Activated naive CD8-positive, alpha-beta T cell treated with anti-CD3 and anti-CD28 coated beads, Interleukin-2, amount 50 U/mL, for 24 hours (primary cell): Measurements from ENCODE around the gene IGFBPL1.
A peak's percentile ranks its signal among the peaks of the same experiment; 100 is the strongest.
"Not testable (repeated sequence)": the region's sequence is repeated elsewhere in the genome, so short reads cannot be mapped to it uniquely, and the experiment has no call there.

Source experiments
- ATAC-seq: fragments of 150-1000 bp; cut with Tn5 transposase; one replicate; pipeline ENCODE4 v1.10.0; 2021
- DNase-seq: peaks from one replicate; pipeline ENCODE4 v3.0.0; 2021
- H3K27ac Mint-ChIP-seq: one replicate; pipeline ENCODE4 v1.8.0; 2021; ENCODE audit warnings: mild to moderate bottlenecking, mixed read lengths
- H3K27me3 Mint-ChIP-seq: one replicate; pipeline ENCODE4 v1.8.0; 2021; ENCODE audit warnings: mixed read lengths
- H3K36me3 Mint-ChIP-seq: one replicate; pipeline ENCODE4 v1.8.0; 2021; ENCODE audit warnings: low read depth, mixed read lengths
- H3K4me1 Mint-ChIP-seq: one replicate; pipeline ENCODE4 v1.8.0; 2021; ENCODE audit warnings: mixed read lengths
- H3K4me3 Mint-ChIP-seq: one replicate; pipeline ENCODE4 v1.8.0; 2021; ENCODE audit warnings: mild to moderate bottlenecking, moderate library complexity, mixed read lengths
- H3K9me3 Mint-ChIP-seq: one replicate; pipeline ENCODE4 v1.8.0; 2021; ENCODE audit warnings: mixed read lengths

The IGFBPL1 gene

DNA sequence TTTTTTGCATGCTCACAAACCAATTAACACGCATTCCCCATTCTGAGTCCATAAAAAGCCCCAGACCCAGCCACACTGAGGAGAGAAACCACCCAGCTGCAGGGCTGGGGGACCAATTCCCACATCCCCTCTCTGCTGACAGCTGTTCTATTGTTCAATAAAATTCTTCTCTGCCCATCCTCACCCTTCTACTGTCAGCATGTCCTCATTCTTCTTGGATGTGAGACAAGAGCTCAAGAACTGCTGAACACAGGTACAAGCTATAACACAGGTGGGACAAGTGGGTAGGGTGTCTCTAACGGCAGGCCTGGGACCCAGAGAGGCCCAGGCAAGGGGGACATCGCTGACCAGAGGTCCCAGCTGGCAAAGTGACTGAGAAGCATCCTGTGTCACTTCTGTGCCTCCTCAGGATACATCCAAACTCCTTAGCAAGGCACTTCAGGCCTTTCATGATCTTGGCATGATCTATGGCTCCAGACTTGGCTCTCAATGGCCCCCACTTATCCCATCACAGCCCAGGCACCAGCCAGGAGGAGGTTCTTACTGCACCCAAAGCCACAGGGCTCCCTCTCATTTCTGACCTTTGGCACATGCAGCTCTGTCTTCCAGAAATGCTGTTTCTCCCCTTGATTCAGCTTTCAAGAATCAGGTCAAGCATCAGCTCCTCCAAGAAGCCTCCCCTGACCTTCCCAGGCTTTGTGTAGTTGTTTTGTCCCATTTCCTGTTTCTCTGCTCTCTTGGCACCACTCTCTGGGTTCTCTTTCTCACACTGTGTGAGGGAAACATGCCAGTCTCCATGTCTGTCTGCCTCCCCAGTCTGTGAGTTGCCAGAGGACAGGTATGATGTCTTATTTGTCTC is 39.0 kb downstream of the IGFBPL1 start:
- no peaks in the 10 kb centered on the region for H3K9me3 Mint-ChIP-seq
- ATAC-seq (no peak), DNase-seq (no peak)
- H3K4me1 Mint-ChIP-seq, result no peaks in the 10 kb centered on the region
- peaks cover 13% of the 10 kb centered on the region for H3K27me3 Mint-ChIP-seq
- H3K27ac Mint-ChIP-seq, result no peak overlapping the region
- H3K36me3 Mint-ChIP-seq, result no peaks in the 10 kb centered on the region
- no peak overlapping the region for H3K4me3 Mint-ChIP-seq

DNA sequence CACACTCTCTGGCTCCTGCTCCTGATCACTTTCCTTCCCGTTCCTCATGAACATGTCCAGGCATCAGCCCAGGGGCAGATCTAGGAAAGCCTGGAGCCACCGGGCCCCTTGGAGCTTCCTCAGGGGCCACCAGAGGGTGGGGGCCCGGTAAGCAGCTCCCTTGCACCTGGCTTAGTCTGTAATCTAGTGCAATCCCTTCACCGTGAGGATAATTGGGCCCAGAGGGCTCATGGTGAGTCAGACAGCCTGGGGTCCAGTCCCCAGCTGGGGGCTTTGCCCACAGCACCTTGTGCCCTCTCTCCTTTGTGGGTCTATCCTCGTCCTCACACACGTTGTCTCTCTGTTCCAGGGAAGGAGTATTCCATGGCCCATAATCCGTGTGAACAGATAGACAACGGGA is 42.1 kb downstream of the IGFBPL1 start:
- H3K4me3 Mint-ChIP-seq, result no peak overlapping the region
- no peaks in the 10 kb centered on the region for H3K36me3 Mint-ChIP-seq
- no peak for DNase-seq
- H3K27ac Mint-ChIP-seq, result no peak overlapping the region
- peaks cover 10% of the 10 kb centered on the region for H3K27me3 Mint-ChIP-seq
- H3K4me1 Mint-ChIP-seq, result no peaks in the 10 kb centered on the region
- ATAC-seq, result no peak
- H3K9me3 Mint-ChIP-seq, result no peaks in the 10 kb centered on the region

DNA sequence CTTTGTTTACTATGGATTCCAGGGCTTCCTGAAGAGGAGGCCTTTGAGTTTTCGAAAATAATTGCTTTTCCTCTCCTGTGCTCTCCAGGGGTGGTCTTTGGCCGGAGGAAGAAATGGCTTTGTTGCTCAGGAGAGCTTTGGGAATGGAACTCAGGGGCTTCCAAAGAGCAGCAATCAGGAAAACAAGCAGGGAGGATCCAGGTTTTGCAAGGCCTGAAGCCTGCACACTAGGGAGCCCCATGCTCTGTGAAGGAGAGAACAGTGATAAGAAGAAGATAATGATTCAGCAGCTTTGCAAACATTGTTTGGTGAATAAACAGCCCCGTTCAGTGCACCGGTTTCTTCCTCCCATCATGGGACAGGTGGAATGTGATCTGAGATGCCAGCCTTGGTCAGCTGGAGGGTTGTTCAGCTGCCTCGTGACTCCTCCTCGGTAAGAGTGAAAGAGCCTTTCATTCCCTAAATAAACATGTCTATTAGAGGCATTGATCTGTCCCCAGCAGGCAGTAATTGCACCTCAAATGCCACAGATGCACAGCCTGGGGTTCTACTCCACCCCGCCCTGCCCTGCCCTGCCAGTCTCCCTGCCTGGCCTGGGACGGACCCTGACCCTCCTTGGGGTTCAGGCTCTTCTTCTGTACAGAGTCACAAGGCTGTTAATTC is 43.3 kb downstream of the IGFBPL1 start:
- no peak for ATAC-seq
- Mint-ChIP-seq H3K4me1 (no peaks in the 10 kb centered on the region), H3K4me3 (no peak overlapping the region), H3K9me3 (no peaks in the 10 kb centered on the region), H3K27me3 (peaks cover 10% of the 10 kb centered on the region), H3K27ac (no peak overlapping the region), H3K36me3 (no peaks in the 10 kb centered on the region)
- no peak for DNase-seq

DNA sequence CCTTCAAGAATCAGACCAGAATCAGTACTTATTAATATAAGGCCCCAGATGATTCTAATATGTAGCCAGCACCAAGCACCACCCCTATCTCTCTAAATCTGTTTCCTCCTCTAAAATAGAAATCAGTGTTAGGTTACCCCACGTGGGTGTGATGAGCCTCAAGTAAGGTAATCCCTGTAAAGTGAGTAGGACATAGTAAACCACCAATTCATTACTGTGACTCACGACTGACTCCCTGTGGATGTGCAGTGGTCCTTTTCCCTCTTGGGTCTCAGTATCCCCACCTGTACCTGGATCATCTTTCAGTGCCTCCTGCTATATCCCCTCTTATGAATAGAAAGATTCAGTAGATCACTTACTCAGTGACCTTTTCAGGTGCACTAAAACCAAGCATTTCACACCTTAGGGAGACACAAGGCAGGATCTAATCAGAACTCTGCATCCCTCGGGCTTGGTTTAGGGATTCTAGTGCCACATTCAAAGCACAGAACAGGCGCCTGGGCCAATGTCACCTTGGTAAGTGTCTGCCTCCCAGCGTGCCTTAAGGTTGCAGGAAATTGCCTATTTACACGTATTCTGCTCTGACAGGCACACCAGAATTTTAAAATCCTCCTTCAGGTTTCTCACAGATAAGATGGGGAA is 43.9 kb downstream of the IGFBPL1 start:
- H3K9me3 Mint-ChIP-seq, result no peaks in the 10 kb centered on the region
- H3K27ac Mint-ChIP-seq, result no peak overlapping the region
- ATAC-seq (no peak), DNase-seq (no peak)
- no peaks in the 10 kb centered on the region for H3K4me1 Mint-ChIP-seq
- no peak overlapping the region for H3K4me3 Mint-ChIP-seq
- peaks cover 8% of the 10 kb centered on the region for H3K27me3 Mint-ChIP-seq
- H3K36me3 Mint-ChIP-seq, result no peaks in the 10 kb centered on the region

DNA sequence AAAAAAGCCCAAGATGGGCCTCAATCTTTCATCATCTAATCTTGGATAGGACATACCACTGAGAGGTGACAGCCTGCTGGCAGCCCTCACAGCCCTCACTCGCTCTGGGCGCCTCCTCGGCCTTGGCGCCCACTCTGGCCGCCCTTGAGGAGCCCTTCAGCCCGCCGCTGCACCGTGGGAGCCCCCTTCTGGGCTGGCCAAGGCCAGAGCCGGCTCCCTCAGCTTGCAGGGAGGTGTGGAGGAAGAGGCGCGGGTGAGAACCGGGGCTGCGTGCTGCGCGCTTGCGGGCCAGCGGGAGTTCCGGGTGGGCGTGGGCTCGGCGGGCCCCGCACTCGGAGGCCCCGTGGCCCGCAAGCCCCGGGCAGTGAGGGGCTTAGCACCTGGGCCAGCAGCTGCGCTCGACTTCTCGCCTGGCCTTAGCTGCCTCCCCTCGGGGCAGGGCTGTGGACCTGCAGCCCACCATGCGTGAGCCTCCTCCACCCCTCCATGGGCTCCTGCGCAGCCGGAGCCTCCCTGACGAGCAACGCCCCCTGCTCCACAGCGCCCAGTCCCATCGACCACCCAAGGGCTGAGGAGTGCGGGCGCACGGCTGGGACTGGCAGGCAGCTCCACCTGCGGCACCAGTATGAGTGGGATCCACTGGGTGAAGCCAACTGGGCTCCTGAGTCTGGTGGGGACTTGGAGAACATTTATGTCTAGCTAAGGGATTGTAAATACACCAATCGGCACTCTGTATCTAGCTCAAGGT is 46.7 kb downstream of the IGFBPL1 start:
- not testable (repeated sequence) for ATAC-seq, H3K4me3 Mint-ChIP-seq, H3K36me3 Mint-ChIP-seq, H3K4me1 Mint-ChIP-seq, H3K27ac Mint-ChIP-seq, H3K27me3 Mint-ChIP-seq, DNase-seq, H3K9me3 Mint-ChIP-seq

DNA sequence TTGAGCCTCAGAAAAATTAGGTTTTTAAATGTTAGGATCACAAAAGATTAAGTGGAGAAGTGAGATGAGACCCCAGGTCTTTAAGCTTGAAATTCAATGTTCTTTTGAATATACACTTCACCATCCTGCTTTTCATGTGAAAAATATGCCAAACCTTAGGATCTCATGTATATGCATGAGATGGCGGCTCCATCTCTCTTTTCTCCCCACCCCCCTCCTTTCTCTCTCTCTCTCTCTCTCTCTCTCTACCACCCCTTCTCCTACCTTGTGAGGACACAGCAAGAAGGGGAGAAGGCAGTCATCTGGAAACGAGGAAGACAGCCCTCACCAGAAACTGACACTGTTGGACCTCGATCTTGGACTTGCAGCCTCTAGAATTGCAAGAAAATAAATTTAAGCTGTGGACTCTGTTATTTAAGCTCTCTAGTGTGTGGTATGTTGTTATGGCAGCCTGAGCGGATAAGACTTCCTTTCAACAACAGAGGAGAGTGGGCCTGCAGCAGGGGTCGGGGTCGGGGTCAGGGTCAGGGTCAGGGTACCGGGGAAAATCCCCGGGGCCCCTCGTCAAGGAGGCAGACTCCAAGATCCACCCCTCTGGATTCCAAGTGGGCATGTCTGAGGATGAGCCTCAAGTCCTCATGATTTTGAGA is 48.1 kb downstream of the IGFBPL1 start:
- no peaks in the 10 kb centered on the region for H3K4me1 Mint-ChIP-seq
- no peaks in the 10 kb centered on the region for H3K36me3 Mint-ChIP-seq
- no peak for DNase-seq
- no peak for ATAC-seq
- no peak overlapping the region for H3K4me3 Mint-ChIP-seq
- no peak overlapping the region for H3K27ac Mint-ChIP-seq
- H3K9me3 Mint-ChIP-seq, result no peaks in the 10 kb centered on the region
- H3K27me3 Mint-ChIP-seq, result peaks cover 4% of the 10 kb centered on the region

DNA sequence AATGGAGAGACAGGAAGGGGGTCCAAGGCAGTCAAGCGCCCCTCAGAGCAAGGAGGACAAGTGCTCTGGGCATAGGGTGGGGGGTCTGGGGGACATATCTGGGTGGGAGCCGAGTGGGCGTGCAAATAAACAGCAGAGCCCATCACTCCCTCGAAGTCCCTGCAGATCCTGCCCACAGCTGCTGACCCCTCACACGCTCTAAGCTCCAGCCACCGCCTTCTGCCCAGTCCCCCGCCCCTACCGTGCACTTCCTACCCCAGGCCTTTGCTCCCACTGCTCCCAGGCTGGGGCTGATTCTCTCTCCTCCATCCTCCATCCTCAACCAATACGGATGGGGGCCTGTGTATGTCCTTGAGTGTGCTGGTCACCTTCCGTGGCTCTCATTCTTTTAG is 48.7 kb downstream of the IGFBPL1 start:
- Mint-ChIP-seq H3K4me3 (no peak overlapping the region), H3K27ac (no peak overlapping the region), H3K9me3 (no peaks in the 10 kb centered on the region), H3K36me3 (no peaks in the 10 kb centered on the region), H3K27me3 (peaks cover 4% of the 10 kb centered on the region), H3K4me1 (no peaks in the 10 kb centered on the region)
- ATAC-seq (no peak), DNase-seq (no peak)

DNA sequence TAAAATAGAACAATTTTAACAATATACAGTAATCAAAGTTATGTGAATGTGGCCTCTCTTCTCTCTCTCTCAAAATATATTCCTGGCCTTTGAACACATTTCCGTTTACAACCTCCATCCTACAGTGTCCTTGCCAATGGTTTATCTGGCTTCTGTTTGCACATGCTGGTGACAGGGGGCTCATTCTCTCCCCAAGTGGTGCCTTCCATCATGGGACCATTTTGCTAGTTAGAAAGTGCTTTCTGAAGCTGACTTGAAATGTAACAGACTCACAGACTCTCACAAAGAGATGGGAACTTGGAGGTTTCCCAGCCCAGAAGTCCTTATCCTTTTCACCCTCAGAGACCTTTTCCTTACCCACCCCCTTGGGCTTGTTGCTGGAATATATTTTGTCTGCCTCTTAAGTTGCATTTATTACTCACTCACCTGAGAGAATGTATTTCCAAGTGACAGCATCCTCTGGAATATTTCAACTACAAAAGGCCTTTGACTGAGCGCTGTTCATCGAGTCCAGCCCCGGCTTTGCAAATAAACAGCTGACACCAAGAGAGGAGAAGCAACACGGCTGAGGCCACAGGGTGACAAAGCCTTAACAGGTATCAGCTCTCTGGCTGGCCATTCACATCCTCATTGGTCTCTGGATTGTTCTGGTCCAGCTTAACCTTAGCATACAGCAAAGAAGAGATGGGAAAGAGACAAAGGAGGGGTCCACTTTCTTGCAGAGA is 49.2 kb downstream of the IGFBPL1 start:
- no peaks in the 10 kb centered on the region for H3K36me3 Mint-ChIP-seq
- H3K27me3 Mint-ChIP-seq, result peaks cover 4% of the 10 kb centered on the region
- ATAC-seq (no peak), DNase-seq (no peak)
- no peak overlapping the region for H3K4me3 Mint-ChIP-seq
- H3K27ac Mint-ChIP-seq, result no peak overlapping the region
- H3K9me3 Mint-ChIP-seq, result no peaks in the 10 kb centered on the region
- H3K4me1 Mint-ChIP-seq, result no peaks in the 10 kb centered on the region

DNA sequence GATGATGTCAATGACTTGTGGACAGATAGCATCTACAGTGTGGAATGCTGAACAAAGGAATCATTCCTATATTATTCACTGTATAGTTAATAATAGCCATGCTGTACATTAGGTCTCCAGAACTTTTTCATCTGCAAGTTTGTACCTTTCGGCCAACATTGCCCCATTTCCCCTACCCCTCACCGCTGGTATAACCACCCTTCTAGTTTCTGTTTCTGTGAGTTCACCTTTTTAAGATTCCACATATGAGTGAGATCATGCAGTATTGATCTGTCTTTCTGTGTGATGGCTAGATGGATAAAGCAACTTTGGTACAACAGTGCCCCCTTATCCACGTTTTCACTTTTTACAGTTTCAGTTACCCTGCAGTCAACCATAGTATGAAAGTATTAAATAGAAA is 50.6 kb downstream of the IGFBPL1 start:
- DNase-seq (no peak), ATAC-seq (no peak)
- Mint-ChIP-seq H3K4me3 (no peak overlapping the region), H3K36me3 (no peaks in the 10 kb centered on the region), H3K27ac (no peak overlapping the region), H3K4me1 (no peaks in the 10 kb centered on the region), H3K27me3 (peaks cover 6% of the 10 kb centered on the region), H3K9me3 (no peaks in the 10 kb centered on the region)

DNA sequence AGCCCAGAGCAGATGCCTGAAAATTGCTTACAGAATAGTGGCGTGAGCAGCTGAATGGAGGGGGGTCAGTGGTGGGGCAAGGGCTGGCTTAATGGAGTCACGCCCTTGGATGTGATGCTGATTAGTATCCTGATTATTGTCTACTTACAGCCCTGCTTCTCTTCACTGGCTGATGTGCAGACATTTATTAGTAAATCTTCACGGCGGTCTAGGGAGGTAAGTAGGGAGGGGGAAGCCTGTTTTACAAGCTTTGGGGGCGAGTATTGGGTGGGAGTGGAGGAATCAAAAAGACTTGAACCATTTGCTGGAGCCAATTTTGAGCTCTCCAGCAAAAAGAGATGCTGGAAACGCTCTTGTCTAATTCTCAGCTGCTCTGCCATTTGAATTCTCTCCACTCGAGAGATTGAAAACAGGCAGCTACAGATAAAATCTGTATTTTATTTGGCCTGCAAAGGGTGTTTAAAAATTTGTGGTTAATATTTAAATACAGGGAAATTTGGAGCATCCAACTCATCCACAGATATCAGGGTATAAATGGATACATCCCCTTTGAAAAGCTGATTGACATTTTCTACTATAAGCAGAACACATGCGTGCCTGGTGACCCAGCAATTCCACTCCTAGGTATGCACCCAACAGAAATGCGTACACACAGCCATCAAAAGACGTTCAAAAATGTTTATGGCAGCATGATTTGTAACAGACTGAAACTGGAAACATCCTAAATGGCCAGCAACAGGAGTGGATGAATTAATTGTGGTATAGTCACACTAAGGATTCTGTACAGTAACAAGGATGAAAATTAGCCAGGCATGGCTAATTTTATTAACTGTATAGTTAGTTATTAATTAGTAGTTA is 51.3 kb downstream of the IGFBPL1 start:
- Mint-ChIP-seq H3K4me1 (no peaks in the 10 kb centered on the region), H3K36me3 (no peaks in the 10 kb centered on the region), H3K27me3 (peaks cover 6% of the 10 kb centered on the region), H3K27ac (no peak overlapping the region), H3K4me3 (no peak overlapping the region), H3K9me3 (no peaks in the 10 kb centered on the region)
- DNase-seq (no peak), ATAC-seq (no peak)

DNA sequence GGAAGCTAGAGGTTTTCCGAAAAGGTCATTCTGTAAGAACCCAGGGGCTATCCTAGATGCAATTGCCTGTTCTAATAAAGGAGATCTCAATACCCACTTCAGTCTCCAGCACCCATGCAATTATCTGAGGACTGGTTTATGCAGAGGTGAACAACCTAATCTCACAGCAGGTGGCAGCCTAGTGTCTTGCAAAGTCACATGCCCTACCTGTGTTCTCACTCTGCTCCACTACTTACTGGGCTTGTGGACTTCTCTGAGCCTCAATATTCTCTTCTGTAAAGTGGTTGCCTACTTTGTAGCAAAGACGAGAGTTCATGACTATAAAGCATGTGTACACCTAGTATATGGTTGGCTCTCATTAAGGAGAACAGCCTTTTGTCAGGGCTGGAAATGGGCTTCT is 52.8 kb downstream of the IGFBPL1 start:
- peak; percentile 37 for ATAC-seq
- no peak for DNase-seq
- Mint-ChIP-seq H3K4me1 (no peaks in the 10 kb centered on the region), H3K9me3 (no peaks in the 10 kb centered on the region), H3K27me3 (peaks cover 6% of the 10 kb centered on the region), H3K4me3 (no peak overlapping the region), H3K36me3 (no peaks in the 10 kb centered on the region), H3K27ac (no peak overlapping the region)

DNA sequence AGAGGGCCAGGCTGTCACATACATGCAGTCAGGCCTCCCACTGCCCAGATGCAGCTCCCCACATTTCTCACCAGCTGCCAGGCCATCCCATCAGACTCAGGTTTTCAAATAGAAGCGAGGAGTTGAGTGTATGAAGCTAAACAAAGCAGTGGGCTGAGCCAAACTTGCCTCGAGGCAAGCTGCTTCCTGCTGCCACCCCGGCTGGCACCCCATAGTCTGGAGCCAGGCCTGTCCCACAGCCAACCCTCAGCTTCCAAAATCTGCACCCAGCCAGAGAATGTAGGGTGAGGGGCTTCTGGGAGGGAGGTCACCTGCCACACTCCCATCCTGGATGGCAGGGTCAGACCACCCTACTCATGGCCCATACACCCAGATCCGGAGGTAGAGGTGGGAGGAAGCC is 54.1 kb downstream of the IGFBPL1 start:
- no peak overlapping the region for H3K27ac Mint-ChIP-seq
- no peak for DNase-seq
- H3K27me3 Mint-ChIP-seq, result peaks cover 4% of the 10 kb centered on the region
- no peaks in the 10 kb centered on the region for H3K36me3 Mint-ChIP-seq
- no peak overlapping the region for H3K4me3 Mint-ChIP-seq
- no peaks in the 10 kb centered on the region for H3K9me3 Mint-ChIP-seq
- ATAC-seq, result no peak
- no peaks in the 10 kb centered on the region for H3K4me1 Mint-ChIP-seq

DNA sequence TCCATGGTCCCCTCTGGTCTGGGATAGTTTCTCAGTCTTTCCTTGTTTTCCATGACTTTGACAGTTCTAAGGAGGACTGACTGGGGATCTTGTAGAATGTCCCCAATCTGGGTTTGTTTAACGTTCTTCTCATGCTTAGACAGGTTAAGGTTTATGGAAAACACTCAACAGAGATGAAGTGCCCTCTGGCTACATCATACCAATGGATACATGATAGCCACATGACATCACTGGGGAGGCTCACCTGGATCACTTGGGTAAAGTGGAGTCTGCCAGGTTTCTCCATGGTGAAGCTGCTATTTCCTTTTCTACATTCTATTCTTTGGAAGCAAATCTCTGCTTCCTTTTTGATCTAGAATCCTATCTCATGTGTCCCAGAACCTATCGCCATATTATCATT is 55.5 kb downstream of the IGFBPL1 start:
- H3K9me3 Mint-ChIP-seq, result no peaks in the 10 kb centered on the region

More for the DNA sequence above, 55.5 kb downstream of the IGFBPL1 start:
- no peaks in the 10 kb centered on the region for H3K4me1 Mint-ChIP-seq
- H3K27ac Mint-ChIP-seq, result no peak overlapping the region
- DNase-seq (no peak), ATAC-seq (no peak)
- peaks cover 4% of the 10 kb centered on the region for H3K27me3 Mint-ChIP-seq
- H3K36me3 Mint-ChIP-seq, result no peaks in the 10 kb centered on the region
- H3K4me3 Mint-ChIP-seq, result no peak overlapping the region
